WTC11 (cell line): ENCODE data around the gene ATP6V1G1. TPM values are rescaled to one million over a fixed set of nuclear protein-coding genes. Genes with fewer than 3 reads are reported as not detected.
A peak's percentile ranks its signal among the peaks of the same experiment; 100 is the strongest.

Experiments used
- ATAC-seq: fragments of 200-7000 bp; cut with Tn5 transposase; 2 replicates; pipeline ENCODE4 v1.10.0; 2021; ENCODE audit warnings: mild to moderate bottlenecking, moderate library complexity
- CTCF ChIA-PET: fragments of 300-600 bp; sonication (Branson Sonifier 250); formaldehyde crosslinking; loops from one replicate; lab custom pipeline; 2021; ENCODE audit warnings: antibody characterized with exemption; lab: Charles Lee
- POLR2A ChIA-PET: fragments of 350-600 bp; sonication (Branson Sonifier 250); formaldehyde crosslinking; loops from one replicate; lab custom pipeline; 2021; ENCODE audit warnings: antibody characterized with exemption; lab: Charles Lee
- DNase-seq: peaks from one replicate; pipeline ENCODE4 v3.0.0; 2021; ENCODE audit warnings: low spot score
- H3K27ac Mint-ChIP-seq: 2 replicates; pipeline ENCODE4 v1.8.0; 2021; ENCODE audit warnings: mixed read lengths
- H3K27me3 Mint-ChIP-seq: 2 replicates; pipeline ENCODE4 v1.8.0; 2021; ENCODE audit warnings: low read depth, mild to moderate bottlenecking, moderate library complexity, mixed read lengths
- H3K36me3 Mint-ChIP-seq: 2 replicates; pipeline ENCODE4 v1.8.0; 2021; ENCODE audit warnings: mixed read lengths
- H3K4me1 Mint-ChIP-seq: 2 replicates; pipeline ENCODE4 v1.8.0; 2022; ENCODE audit warnings: mixed read lengths
- H3K4me3 Mint-ChIP-seq: 2 replicates; pipeline ENCODE4 v1.8.0; 2021; ENCODE audit warnings: mild to moderate bottlenecking, moderate library complexity, mixed read lengths
- H3K9me3 Mint-ChIP-seq: 2 replicates; pipeline ENCODE4 v1.8.0; 2021; ENCODE audit warnings: mixed read lengths
- ATF3 ChIP-seq: sonication (generic); formaldehyde crosslinking; conservative IDR thresholded peaks from 2 replicates; pipeline ENCODE4 v1.8.1; 2022; ENCODE audit warnings: mild to moderate bottlenecking, missing genetic modification reagents
- ATF6 ChIP-seq: sonication (generic); formaldehyde crosslinking; IDR thresholded peaks from 2 replicates; pipeline ENCODE4 v1.8.1; 2023; ENCODE audit warnings: mild to moderate bottlenecking, missing genetic modification reagents
- ELF4 ChIP-seq: sonication (generic); formaldehyde crosslinking; IDR thresholded peaks from 2 replicates; pipeline ENCODE4 v1.8.1; 2022; ENCODE audit warnings: low read depth, mild to moderate bottlenecking, moderate library complexity, missing genetic modification reagents
- FOXJ3 ChIP-seq: sonication (generic); formaldehyde crosslinking; IDR thresholded peaks from 2 replicates; pipeline ENCODE4 v1.9.0; 2021; ENCODE audit warnings: missing genetic modification reagents, mild to moderate bottlenecking, borderline replicate concordance
- GABPB1 ChIP-seq: sonication (generic); formaldehyde crosslinking; IDR thresholded peaks from 2 replicates; pipeline ENCODE4 v1.8.1; 2023; ENCODE audit warnings: mild to moderate bottlenecking, missing genetic modification reagents
- GTF2I ChIP-seq: fragments of 250-450 bp; sonication (Bioruptor Pico); conservative IDR thresholded peaks from 2 replicates; pipeline ENCODE4 v1.4.0; 2021; ENCODE audit warnings: mild to moderate bottlenecking
- KAT7 ChIP-seq: sonication (generic); formaldehyde crosslinking; IDR thresholded peaks from 2 replicates; pipeline ENCODE4 v1.8.1; 2023; ENCODE audit warnings: missing genetic modification reagents, mild to moderate bottlenecking, borderline replicate concordance
- MYBL2 ChIP-seq: sonication (generic); formaldehyde crosslinking; IDR thresholded peaks from 2 replicates; pipeline ENCODE4 v1.8.1; 2023; ENCODE audit warnings: mild to moderate bottlenecking, moderate library complexity, missing genetic modification reagents
- NFATC4 ChIP-seq: fragments of 250-450 bp; sonication (Bioruptor Pico); IDR thresholded peaks from 2 replicates; pipeline ENCODE4 v1.9.0; 2021; ENCODE audit warnings: mild to moderate bottlenecking
- NFE2L1 ChIP-seq: sonication (generic); formaldehyde crosslinking; IDR thresholded peaks from 2 replicates; pipeline ENCODE4 v1.8.1; 2023; ENCODE audit warnings: missing genetic modification reagents
- PRRX2 ChIP-seq: fragments of 250-450 bp; sonication (Bioruptor Pico); IDR thresholded peaks from 2 replicates; pipeline ENCODE4 v1.8.0; 2021; ENCODE audit warnings: mild to moderate bottlenecking
- RELA ChIP-seq: sonication (generic); formaldehyde crosslinking; IDR thresholded peaks from 2 replicates; pipeline ENCODE4 v1.8.1; 2022; ENCODE audit warnings: missing genetic modification reagents, mild to moderate bottlenecking, borderline replicate concordance
- SMAD3 ChIP-seq: sonication (generic); formaldehyde crosslinking; IDR thresholded peaks from 2 replicates; pipeline ENCODE4 v1.8.0; 2022; ENCODE audit warnings: missing genetic modification reagents, mild to moderate bottlenecking, borderline replicate concordance
- TCF7 ChIP-seq: sonication (generic); formaldehyde crosslinking; IDR thresholded peaks from 2 replicates; pipeline ENCODE4 v1.8.0; 2022; ENCODE audit warnings: mild to moderate bottlenecking, low read depth, missing genetic modification reagents, moderate library complexity
- total RNA-seq: library from RNA; stranded (reverse); gene quantifications from 3 replicates; pipeline ENCODE4 v1.2.3, GENCODE V29; 2021
- TF ChIP-seq, protein P1 (sequence below): sonication (generic); formaldehyde crosslinking; IDR thresholded peaks from 2 replicates; pipeline ENCODE4 v1.8.1; 2023; ENCODE audit warnings: mild to moderate bottlenecking, moderate library complexity, missing genetic modification reagents
- TF ChIP-seq, protein P2 (sequence below): sonication (generic); formaldehyde crosslinking; IDR thresholded peaks from 2 replicates; pipeline ENCODE4 v1.8.1; 2022; ENCODE audit warnings: mild to moderate bottlenecking, missing genetic modification reagents, moderate library complexity, borderline replicate concordance
- TF ChIP-seq, protein P3 (sequence below): sonication (generic); formaldehyde crosslinking; IDR thresholded peaks from 2 replicates; pipeline ENCODE4 v1.8.0; 2022; ENCODE audit warnings: mild to moderate bottlenecking, missing genetic modification reagents
- TF ChIP-seq, protein P4 (sequence below): sonication (generic); formaldehyde crosslinking; IDR thresholded peaks from 2 replicates; pipeline ENCODE4 v1.8.1; 2023; ENCODE audit warnings: mild to moderate bottlenecking, missing genetic modification reagents, borderline replicate concordance

ATP6V1G1 gene
- total RNA-seq, 1 experiment from 2014 or later, result 108 TPM

GRCh38 chr9:114606068-114606467 lies 18.5 kb downstream of the ATP6V1G1 start:
- peak; percentile 71 for ATAC-seq
- DNase-seq, result peak; percentile 23
- H3K36me3 Mint-ChIP-seq, result peaks cover 17% of the 10 kb centered on the region
- POLR2A ChIA-PET, result no interaction called here
- H3K4me3 Mint-ChIP-seq, result no peak overlapping the region
- H3K9me3 Mint-ChIP-seq, result peaks cover 16% of the 10 kb centered on the region
- TF ChIP-seq FOXJ3 (no peak), RELA (CRISPR knock-in tag) (no peak), MYBL2 (CRISPR knock-in tag) (no peak), SMAD3 (CRISPR knock-in tag) (no peak), ATF3 (CRISPR knock-in tag) (no peak), NFATC4 (CRISPR knock-in tag) (no peak)
- TF ChIP-seq, protein P1, sequence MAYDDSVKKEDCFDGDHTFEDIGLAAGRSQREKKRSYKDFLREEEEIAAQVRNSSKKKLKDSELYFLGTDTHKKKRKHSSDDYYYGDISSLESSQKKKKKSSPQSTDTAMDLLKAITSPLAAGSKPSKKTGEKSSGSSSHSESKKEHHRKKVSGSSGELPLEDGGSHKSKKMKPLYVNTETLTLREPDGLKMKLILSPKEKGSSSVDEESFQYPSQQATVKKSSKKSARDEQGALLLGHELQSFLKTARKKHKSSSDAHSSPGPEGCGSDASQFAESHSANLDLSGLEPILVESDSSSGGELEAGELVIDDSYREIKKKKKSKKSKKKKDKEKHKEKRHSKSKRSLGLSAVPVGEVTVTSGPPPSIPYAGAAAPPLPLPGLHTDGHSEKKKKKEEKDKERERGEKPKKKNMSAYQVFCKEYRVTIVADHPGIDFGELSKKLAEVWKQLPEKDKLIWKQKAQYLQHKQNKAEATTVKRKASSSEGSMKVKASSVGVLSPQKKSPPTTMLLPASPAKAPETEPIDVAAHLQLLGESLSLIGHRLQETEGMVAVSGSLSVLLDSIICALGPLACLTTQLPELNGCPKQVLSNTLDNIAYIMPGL (CRISPR knock-in tag), result no peak
- CTCF ChIA-PET, result interaction anchor here (1.0 to 1.4 kb wide), 2 partner anchors 47 to 68 kb away, joined by 3 to 5 read pairs; no protein-coding TSS in a partner anchor
- peaks cover 5% of the 10 kb centered on the region; the same call in 1 of the 2 replicates for H3K4me1 Mint-ChIP-seq
- H3K27me3 Mint-ChIP-seq, result peaks cover 28% of the 10 kb centered on the region
- no peak overlapping the region; the same call in 1 of the 2 replicates for H3K27ac Mint-ChIP-seq

DNA sequence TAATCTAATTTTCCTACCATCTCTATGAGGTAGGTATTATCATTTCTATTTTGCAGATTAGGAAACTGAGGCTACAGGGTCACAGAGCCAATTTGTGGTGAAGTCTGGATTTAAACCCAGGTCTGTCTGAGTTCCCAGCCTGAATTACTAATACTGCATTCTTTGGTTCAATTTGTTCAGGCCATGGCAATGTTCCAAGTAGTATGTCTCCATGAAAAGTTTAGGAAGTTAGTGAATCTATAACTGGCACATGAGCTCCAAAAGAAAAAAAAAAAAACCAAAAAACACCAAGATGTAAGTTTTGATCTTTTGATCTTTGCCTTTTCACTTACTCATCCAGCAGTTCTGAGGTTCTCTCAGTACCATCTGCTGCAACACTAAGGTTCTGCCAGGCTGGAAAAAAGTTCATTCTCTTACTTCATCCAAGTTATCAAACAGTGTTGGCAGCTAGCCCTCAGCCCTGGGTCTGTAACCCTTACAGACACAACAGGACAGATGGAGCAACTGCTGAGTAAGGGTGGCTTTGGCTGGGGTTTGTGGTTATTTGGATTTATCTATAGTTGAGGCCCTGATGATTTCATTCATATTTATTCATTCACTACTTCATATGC lies 19.1 kb downstream of the ATP6V1G1 start:
- H3K4me3 Mint-ChIP-seq, result no peak overlapping the region
- POLR2A ChIA-PET, result no interaction called here
- no peak overlapping the region for H3K27ac Mint-ChIP-seq
- ATAC-seq (no peak), DNase-seq (no peak)
- peaks cover 27% of the 10 kb centered on the region for H3K27me3 Mint-ChIP-seq
- TF ChIP-seq PRRX2 (CRISPR knock-in tag), result no peak
- TF ChIP-seq, protein P2, sequence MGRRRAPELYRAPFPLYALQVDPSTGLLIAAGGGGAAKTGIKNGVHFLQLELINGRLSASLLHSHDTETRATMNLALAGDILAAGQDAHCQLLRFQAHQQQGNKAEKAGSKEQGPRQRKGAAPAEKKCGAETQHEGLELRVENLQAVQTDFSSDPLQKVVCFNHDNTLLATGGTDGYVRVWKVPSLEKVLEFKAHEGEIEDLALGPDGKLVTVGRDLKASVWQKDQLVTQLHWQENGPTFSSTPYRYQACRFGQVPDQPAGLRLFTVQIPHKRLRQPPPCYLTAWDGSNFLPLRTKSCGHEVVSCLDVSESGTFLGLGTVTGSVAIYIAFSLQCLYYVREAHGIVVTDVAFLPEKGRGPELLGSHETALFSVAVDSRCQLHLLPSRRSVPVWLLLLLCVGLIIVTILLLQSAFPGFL (CRISPR knock-in tag), result no peak
- no peak for TF ChIP-seq GTF2I (CRISPR knock-in tag)
- TF ChIP-seq TCF7 (CRISPR knock-in tag), result no peak
- peaks cover 9% of the 10 kb centered on the region for H3K9me3 Mint-ChIP-seq
- CTCF ChIA-PET, result interaction anchor here (1.0 to 1.4 kb wide), 2 partner anchors 47 to 69 kb away, joined by 3 to 5 read pairs; no protein-coding TSS in a partner anchor
- H3K36me3 Mint-ChIP-seq, result peaks cover 11% of the 10 kb centered on the region
- H3K4me1 Mint-ChIP-seq, result peaks cover 5% of the 10 kb centered on the region; the same call in 1 of the 2 replicates

DNA sequence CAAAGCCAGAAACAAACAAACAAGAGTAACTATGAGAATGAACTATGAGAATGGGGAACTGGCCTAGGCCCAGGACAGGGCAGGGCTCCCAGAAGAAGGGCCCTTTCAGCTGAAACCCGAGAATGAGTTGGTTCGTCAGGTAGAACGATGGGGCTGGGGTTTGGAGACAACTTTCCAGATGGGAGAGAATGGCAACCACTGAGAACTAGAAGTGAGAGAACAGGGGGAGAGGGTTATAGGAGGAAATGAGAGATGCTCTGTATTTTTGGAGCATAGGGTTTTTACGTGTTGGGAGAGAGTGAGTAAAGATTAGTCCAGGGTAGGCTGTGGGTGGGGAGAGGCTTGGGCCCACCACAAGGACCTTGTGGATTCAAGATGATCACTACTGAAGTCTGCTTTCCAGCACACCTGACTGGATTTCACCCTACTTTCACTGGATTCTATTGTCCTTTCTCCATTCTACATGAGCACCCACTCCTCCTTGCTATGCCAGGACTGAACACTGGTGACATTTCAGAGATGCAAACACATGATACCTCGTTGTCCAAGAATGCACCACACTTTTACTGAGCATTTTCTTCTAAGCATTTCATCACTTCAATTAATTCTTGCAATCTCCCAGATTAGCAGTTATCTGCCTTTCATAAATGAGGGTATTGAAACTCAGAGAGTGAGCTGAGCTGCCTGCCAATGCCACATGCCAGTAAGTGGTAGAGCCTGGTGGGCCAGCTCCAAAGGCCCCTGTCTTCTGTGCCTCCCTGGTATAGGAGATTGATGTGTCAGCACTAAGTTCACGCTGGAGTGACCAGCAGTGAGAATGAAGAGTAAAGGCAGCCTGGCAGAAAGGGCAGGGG lies 20.3 kb downstream of the ATP6V1G1 start:
- POLR2A ChIA-PET, result no interaction called here
- ATAC-seq (no peak), DNase-seq (no peak)
- H3K27me3 Mint-ChIP-seq, result peaks cover 22% of the 10 kb centered on the region
- no peaks in the 10 kb centered on the region for H3K9me3 Mint-ChIP-seq
- H3K4me3 Mint-ChIP-seq, result no peak overlapping the region
- peak overlapping the region; percentile 11; the same call in 1 of the 2 replicates for H3K27ac Mint-ChIP-seq
- H3K4me1 Mint-ChIP-seq, result peaks cover 16% of the 10 kb centered on the region
- CTCF ChIA-PET, result no interaction called here
- H3K36me3 Mint-ChIP-seq, result peaks cover 3% of the 10 kb centered on the region; the same call in 1 of the 2 replicates
- TF ChIP-seq, protein P3, sequence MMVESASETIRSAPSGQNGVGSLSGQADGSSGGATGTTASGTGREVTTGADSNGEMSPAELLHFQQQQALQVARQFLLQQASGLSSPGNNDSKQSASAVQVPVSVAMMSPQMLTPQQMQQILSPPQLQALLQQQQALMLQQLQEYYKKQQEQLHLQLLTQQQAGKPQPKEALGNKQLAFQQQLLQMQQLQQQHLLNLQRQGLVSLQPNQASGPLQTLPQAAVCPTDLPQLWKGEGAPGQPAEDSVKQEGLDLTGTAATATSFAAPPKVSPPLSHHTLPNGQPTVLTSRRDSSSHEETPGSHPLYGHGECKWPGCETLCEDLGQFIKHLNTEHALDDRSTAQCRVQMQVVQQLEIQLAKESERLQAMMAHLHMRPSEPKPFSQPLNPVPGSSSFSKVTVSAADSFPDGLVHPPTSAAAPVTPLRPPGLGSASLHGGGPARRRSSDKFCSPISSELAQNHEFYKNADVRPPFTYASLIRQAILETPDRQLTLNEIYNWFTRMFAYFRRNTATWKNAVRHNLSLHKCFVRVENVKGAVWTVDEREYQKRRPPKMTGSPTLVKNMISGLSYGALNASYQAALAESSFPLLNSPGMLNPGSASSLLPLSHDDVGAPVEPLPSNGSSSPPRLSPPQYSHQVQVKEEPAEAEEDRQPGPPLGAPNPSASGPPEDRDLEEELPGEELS (CRISPR knock-in tag), result no peak
- no peak for TF ChIP-seq NFATC4 (CRISPR knock-in tag)
- TF ChIP-seq NFE2L1, result no peak
- TF ChIP-seq ATF6 (CRISPR knock-in tag), result no peak
- TF ChIP-seq ELF4 (CRISPR knock-in tag), result no peak
- TF ChIP-seq, protein P4, sequence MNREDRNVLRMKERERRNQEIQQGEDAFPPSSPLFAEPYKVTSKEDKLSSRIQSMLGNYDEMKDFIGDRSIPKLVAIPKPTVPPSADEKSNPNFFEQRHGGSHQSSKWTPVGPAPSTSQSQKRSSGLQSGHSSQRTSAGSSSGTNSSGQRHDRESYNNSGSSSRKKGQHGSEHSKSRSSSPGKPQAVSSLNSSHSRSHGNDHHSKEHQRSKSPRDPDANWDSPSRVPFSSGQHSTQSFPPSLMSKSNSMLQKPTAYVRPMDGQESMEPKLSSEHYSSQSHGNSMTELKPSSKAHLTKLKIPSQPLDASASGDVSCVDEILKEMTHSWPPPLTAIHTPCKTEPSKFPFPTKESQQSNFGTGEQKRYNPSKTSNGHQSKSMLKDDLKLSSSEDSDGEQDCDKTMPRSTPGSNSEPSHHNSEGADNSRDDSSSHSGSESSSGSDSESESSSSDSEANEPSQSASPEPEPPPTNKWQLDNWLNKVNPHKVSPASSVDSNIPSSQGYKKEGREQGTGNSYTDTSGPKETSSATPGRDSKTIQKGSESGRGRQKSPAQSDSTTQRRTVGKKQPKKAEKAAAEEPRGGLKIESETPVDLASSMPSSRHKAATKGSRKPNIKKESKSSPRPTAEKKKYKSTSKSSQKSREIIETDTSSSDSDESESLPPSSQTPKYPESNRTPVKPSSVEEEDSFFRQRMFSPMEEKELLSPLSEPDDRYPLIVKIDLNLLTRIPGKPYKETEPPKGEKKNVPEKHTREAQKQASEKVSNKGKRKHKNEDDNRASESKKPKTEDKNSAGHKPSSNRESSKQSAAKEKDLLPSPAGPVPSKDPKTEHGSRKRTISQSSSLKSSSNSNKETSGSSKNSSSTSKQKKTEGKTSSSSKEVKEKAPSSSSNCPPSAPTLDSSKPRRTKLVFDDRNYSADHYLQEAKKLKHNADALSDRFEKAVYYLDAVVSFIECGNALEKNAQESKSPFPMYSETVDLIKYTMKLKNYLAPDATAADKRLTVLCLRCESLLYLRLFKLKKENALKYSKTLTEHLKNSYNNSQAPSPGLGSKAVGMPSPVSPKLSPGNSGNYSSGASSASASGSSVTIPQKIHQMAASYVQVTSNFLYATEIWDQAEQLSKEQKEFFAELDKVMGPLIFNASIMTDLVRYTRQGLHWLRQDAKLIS, result no peak
- no peak for TF ChIP-seq KAT7 (CRISPR knock-in tag)
- TF ChIP-seq GABPB1 (CRISPR knock-in tag), result no peak
